Measurements from ENCODE around the gene USP21. TPM values are rescaled to one million over a fixed set of nuclear protein-coding genes. Genes with fewer than 3 reads are reported as not detected.

USP21 gene
- total and polyA plus RNA-seq, 12 donors, result 8.8 to 24.0 (median 14.7) TPM

- Histone ChIP-seq H3K27ac (no peak overlapping the region), H3K9me3 (no peaks in the 10 kb centered on the region), H3K4me3 (no peak overlapping the region), H3K27me3 (no peaks in the 10 kb centered on the region), H3K36me3 (peaks cover 0 to 17% (median 6%) of the 10 kb centered on the region in 9 donors), H3K4me1 (peaks cover 3 to 61% (median 17%) of the 10 kb centered on the region in 9 donors)
- ATAC-seq (no peak), DNase-seq (no peak)
- WGBS, 2 donors, result 93 to 95% methylated on average over 3 of the region's 3 CpGs
- TF ChIP-seq CTCF (IDR thresholded peaks at IDR 0.05), result no peak
- intact Hi-C loops (cut with DNase I), result loop anchor here in 1 of 10 donors (2.0 kb wide), 1 partner anchor 43 kb away; the partner anchor contains the start of gene APOA2
These were observed 20.4 kb downstream of the USP21 start for GRCh38 chr1:161179698-161180097.

GRCh38 chr1:161180639-161181038 is 21.3 kb downstream of the USP21 start:
- peak in 4 of 9 donors; percentile 39 to 51 (median 44) for TF ChIP-seq CTCF (IDR thresholded peaks at IDR 0.05)
- peaks cover 0 to 7% (median 0%) of the 10 kb centered on the region in 9 donors for H3K36me3 ChIP-seq
- intact Hi-C loops (cut with DNase I), result no loop called here
- ATAC-seq, result no peak
- peaks cover 5 to 70% (median 25%) of the 10 kb centered on the region in 9 donors for H3K4me1 ChIP-seq
- no peak overlapping the region for H3K4me3 ChIP-seq
- WGBS, 2 donors, result 51 to 62% methylated on average over 1 of the region's 1 CpG
- no peaks in the 10 kb centered on the region for H3K9me3 ChIP-seq
- no peak for DNase-seq
- H3K27ac ChIP-seq, result peak overlapping the region in 1 of 10 donors; percentile 45
- H3K27me3 ChIP-seq, result no peaks in the 10 kb centered on the region

GRCh38 chr1:161182214-161182613 is 22.9 kb downstream of the USP21 start:
- Histone ChIP-seq H3K4me1 (peaks cover 8 to 73% (median 28%) of the 10 kb centered on the region in 9 donors), H3K27me3 (no peaks in the 10 kb centered on the region), H3K4me3 (no peak overlapping the region), H3K9me3 (no peaks in the 10 kb centered on the region), H3K36me3 (no peaks in the 10 kb centered on the region), H3K27ac (peak overlapping the region in 2 of 10 donors; percentile 37 to 87)
- ATAC-seq (no peak), DNase-seq (no peak)
- TF ChIP-seq CTCF (IDR thresholded peaks at IDR 0.05), result no peak
- WGBS, 2 donors, result 92 to 100% methylated on average over 1 of the region's 1 CpG
- intact Hi-C loops (cut with DNase I), result no loop called here

- ATAC-seq, result peak; percentile 69 to 93 (median 90)
- H3K27ac ChIP-seq, result peak overlapping the region in 9 of 10 donors; percentile 61 to 88 (median 75)
- no peaks in the 10 kb centered on the region for H3K9me3 ChIP-seq
- peaks cover 8 to 94% (median 28%) of the 10 kb centered on the region in 9 donors for H3K4me1 ChIP-seq
- WGBS, 2 donors, result 0 to 1% methylated on average over 3 of the region's 3 CpGs
- peaks cover 0 to 13% (median 0%) of the 10 kb centered on the region in 9 donors for H3K36me3 ChIP-seq
- TF ChIP-seq CTCF (IDR thresholded peaks at IDR 0.05), result no peak
- intact Hi-C loops (cut with DNase I), result no loop called here
- H3K4me3 ChIP-seq, result no peak overlapping the region
- H3K27me3 ChIP-seq, result no peaks in the 10 kb centered on the region
- peak; percentile 62 to 91 for DNase-seq
These were observed 26.0 kb downstream of the USP21 start for GRCh38 chr1:161185282-161185682.
